ENCODE results near the gene MMP15. TPM values are rescaled to one million over a fixed set of nuclear protein-coding genes. Genes with fewer than 3 reads are reported as not detected.
"Not testable (repeated sequence)": the region's sequence is repeated elsewhere in the genome, so short reads cannot be mapped to it uniquely, and the experiment has no call there.

The MMP15 gene
- total RNA-seq, 1 donor from 2014 or later = 62.2 TPM

DNA sequence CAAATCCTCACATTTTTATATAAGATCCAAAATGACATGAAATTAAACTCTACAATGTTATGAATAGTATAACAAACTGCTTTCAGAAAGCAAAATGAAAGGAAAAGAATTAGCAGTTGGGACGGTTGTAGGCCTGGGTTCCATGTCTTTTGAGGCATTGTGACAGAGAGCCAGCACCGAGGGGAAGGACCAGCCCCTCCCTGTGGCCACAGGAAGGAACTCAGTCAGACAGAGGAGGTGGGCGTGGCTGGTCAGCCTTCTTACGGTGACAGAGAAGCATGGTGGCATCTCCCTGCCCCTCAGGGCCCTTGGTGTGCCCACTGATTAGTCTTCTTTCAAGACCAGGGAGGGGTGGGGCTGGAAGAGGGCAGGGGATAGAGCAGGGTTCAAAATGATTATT is 30.8 kb upstream of the MMP15 start:
- ATAC-seq = peak; percentile 38
- peak; percentile 70 for DNase-seq
- intact Hi-C loops (cut with micrococcal nuclease) = no loop called here

DNA sequence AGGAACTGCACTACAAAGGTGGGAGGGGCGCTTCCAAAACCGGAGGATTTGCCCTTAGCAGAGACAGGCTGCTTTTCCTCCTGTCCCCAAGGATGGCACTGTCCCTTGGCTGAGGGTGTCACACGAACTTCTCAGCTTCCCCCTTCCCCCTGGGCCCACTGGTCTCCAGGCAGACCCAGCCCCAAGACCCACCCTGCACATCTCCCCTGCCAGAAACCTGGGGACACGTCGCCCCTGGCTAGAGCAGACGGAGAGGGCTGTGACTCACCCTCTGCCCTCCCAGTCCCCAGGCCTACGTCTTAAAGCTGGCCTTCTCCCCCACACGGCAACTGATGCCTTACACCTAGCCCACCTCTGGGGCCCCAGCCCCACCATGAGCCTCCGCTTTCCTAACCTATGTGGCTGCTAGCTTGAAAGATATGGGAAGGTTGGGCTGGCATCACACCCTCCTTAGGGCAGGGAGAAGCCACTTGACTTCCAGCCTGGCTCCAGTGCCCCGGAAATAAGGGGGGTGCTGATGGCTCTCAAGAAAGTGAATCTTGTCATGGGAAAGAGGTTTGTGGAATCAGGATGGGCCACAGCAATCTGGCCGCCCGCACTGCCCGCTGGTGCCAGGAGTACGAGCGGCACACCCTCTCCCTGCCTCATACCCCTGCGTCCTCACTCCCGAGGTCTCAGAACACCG is 29.7 kb upstream of the MMP15 start:
- intact Hi-C loops (cut with micrococcal nuclease) = no loop called here
- DNase-seq (no peak), ATAC-seq (no peak)

DNA sequence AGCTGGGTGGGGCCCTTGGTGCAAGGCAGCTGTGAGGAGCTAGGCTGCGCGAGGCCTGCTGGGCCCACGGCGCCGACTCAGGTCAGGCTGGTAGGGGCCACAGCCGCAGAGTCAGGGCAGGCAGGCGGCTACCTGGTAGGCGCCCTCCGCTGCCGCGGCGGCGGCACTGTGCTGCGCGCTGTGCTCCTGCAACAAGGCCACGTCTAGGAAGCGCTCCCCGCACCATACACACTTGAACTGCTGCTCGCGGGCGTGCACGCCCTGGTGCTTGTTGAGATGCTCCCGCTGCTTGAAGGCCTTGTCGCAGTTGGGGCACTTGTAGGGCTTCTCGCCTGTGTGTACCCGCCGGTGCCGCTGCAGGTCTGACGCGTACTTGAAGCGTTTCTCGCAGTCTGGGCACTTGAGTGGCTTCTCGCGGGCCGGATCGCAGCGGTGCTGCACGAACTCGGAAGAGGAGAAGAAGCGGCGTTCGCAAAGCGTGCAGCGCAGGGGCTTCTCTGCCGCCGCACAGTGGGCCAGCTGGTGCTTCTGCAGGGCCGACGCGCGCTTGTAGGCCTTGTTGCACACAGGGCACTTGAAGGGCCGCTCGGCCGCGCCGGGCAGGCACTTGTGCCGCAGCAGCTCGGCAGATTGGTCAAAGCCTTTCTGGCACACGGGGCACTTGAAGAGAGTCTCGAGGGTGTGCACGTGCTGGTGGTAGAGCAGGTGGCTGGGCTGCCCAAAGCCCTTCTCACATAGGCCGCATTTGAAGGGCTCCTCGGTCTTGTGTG is 29.0 kb upstream of the MMP15 start:
- intact Hi-C loops (cut with micrococcal nuclease) = no loop called here
- ATAC-seq = no peak
- DNase-seq = no peak

DNA sequence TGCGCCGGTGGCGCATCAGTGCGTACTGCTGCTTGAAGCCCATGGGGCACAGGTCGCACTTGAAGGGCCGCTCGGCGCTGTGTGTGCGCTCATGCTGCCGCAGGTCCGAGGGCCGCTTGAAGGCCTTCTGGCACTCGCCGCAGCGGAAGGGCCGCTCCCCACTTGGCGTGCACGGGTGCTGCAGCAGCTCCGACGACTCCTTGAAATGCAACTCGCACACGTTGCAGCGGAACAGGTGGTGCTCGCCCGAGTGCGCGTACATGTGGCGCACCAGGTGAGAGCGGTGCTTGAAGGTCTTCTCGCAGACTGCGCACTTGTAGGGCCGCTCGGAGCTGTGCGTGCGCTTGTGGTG is 28.4 kb upstream of the MMP15 start:
- intact Hi-C loops (cut with micrococcal nuclease) = no loop called here
- ATAC-seq (no peak), DNase-seq (no peak)

DNA sequence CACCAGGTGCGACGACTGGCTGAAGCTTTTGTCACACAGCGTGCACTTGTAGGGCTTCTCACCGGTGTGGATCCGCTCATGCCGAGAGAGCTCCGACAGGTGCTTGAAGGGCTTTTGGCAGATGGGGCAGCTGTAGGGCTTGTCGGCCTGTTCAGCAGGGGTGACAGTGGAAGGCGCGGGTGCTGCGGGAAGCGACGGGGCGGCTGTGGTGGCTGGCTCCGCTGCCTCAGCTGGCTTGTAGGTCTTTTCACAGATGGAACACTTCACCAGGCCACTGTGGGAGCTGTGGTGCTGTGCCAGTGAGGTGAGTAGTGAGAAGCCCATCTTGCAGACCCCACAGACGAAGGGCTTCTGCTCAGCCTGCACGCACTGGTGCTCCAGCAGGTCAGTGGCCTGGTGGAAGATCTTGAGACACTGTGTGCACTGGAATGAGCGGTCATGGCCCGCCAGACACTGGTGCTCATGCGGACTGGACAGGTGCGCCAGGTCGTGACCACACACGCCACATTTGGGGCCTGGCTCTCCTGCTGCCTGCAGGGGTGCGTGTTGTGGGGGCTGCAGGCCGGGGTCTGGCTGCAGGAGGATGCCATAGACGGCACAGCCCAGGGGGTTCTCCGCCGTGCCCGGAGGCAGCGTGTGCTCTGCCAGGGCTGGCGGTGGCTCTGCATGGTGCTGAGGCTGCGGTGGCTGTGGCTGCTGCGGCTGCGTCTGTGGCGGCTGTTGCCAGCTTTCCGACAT is 27.9 kb upstream of the MMP15 start:
- ATAC-seq (no peak), DNase-seq (no peak)
- intact Hi-C loops (cut with micrococcal nuclease) = no loop called here

DNA sequence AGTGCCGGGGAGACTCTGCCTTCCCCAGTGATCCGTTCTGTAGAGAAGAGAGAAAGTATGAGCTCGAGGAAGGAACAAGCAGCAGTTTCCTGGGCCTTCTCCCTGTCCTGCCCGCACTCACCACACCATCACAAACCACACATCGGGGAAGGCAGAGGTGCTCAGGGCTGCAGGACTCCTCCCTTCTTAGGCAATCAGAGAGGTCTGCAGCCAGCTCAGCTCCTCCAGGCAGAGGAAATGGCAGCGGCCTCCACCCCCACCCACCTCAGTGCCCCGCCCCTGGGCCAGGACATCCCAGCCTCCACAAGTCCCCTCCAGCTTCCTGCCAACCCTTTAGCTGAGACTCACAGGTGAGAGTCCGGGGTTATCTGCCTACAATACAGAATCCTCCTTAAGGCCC is 27.1 kb upstream of the MMP15 start:
- ATAC-seq (no peak), DNase-seq (no peak)
- intact Hi-C loops (cut with micrococcal nuclease) = no loop called here

DNA sequence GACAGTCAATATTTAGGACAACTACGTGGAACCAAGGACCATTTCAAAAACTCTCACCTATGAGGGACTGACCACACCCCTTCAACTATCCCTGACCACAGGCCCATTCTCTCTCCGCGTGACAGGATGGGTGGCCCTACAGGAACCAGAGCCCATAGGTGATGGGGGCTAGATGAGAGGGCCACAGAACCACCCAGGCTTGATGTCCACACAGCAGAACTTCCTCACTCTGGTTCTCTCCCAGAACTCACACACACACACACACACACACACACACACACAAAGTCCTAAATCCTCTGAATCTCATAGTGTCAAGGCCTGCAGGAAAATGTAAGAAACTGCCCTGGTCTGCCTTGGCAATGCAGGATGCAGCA is 26.6 kb upstream of the MMP15 start:
- no peak for ATAC-seq
- intact Hi-C loops (cut with micrococcal nuclease) = no loop called here

DNA sequence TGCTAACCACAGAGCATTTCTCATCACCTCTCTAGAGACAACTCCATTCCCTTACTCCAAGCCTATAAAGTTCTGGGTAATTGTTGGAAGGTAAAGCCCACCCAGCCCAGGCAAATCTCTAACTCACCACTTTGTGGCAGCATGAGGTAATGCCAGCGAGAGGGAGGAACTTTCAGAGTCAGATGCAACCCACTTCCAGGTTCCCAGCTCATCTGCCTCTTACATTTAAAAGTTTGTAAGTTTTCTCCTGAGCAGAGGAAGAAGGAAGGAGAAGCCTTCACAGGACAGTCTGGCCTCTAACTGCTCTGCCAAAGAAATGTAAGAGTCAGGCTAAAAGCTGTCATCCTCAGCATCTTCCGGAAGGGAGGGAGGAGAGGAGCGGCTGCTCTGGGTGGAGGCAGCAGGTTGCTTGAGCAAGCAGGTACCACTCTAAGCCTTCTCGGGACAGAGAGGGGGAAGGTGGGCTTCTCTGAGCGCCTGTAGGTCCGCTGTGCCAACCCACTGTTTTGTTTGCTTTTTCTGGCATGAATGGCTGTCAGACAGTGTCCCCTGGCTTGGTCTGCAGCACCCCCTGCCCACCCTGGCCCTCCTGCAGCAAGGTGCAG is 26.1 kb upstream of the MMP15 start:
- no peak for DNase-seq
- intact Hi-C loops (cut with micrococcal nuclease) = no loop called here
- ATAC-seq = no peak

More for the DNA sequence above, 26.6 kb upstream of the MMP15 start:
- no peak for DNase-seq

DNA sequence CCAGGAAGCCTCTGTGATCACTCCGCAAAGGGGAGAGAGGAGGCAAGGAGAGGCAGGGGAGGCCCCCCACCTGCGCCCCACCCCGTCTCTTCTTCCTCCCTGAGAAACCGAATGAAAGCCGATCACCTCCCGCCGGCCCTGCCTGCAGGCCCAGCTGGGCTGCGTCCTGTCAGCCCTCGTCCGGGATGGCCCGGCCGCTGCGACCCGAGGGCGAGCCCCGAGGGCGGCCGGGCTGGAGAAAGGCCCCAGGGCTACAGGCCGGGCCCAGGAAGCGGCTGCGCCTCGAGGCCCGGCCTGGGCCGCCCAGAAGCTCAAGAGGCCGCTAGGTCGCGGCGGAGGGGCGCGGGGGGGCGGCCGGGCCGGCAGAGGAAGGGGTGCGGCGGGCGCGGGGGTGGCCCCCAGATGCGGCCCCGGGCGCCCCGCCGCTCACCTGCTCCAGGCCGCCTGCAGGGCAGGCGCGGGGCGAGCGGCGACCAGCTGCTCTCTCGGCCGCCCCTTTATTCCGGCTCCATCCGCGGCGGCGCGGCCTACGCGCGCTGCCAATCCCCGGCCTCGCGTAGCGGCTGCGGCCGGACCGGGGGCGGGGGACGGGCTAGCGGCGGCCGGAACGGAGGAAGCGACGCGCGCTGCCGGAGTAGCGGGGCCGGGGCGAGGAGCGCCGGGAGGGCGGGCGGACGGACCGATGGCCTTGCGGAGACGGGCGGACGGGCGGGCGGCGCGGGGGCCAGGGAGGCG is 25.4 kb upstream of the MMP15 start, which contains the start of gene ZNF319:
Gene ZNF319 (minus strand): TSS at position 702 of the 735 bp plus-strand sequence. CDS start 2,407 bp downstream, outside the sequence.
- intact Hi-C loops (cut with micrococcal nuclease) = loop anchor here (10.0 kb wide), 1 partner anchor 265 kb away; the partner anchor contains the start of gene KATNB1
- DNase-seq = no peak
- peak; percentile 2 for ATAC-seq

- ATAC-seq (peak; percentile 94), DNase-seq (peak; percentile 94)
- intact Hi-C loops (cut with micrococcal nuclease) = loop anchor here (10.0 kb wide), 1 partner anchor 266 kb away; the partner anchor contains the start of gene KATNB1
Observed at GRCh38 chr16:58000706-58001676, 24.6 kb upstream of the MMP15 start, which contains the start of gene USB1. TSS of gene USB1 (plus strand) at chr16:58001407. CDS start at chr16:58001484, 77 bp downstream.

GRCh38 chr16:58001781-58002415 is 23.7 kb upstream of the MMP15 start:
- no peak for DNase-seq
- no peak for ATAC-seq
- intact Hi-C loops (cut with micrococcal nuclease) = loop anchor here (10.0 kb wide), 1 partner anchor 267 kb away; the partner anchor contains the start of gene KATNB1

- DNase-seq = no peak
- intact Hi-C loops (cut with micrococcal nuclease) = loop anchor here (10.0 kb wide), 1 partner anchor 268 kb away; the partner anchor contains the start of gene KATNB1
- no peak for ATAC-seq
Observed at GRCh38 chr16:58002416-58002800, 23.1 kb upstream of the MMP15 start.

DNA sequence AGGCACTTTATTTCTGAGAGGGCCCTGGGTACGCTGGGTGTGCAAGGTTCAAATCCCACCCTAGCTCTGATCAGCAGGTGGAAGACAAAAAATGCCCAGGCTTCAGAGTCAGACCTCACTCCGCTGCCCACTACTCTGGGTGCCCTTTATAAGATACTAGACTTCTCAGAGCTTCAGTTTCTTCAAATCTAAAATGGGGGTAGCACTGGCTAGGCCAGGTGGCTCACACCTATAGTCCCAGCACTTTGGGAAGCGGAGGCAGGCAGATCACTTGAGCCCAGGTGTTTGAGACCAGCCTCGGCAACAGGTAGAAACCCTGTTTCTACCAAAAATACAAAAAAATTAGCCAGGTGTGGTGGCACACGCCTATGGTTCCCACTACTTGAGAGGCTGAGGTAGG is 22.6 kb upstream of the MMP15 start:
- intact Hi-C loops (cut with micrococcal nuclease) = loop anchor here (10.0 kb wide), 1 partner anchor 268 kb away; the partner anchor contains the start of gene KATNB1
- DNase-seq = no peak
- ATAC-seq = no peak

DNA sequence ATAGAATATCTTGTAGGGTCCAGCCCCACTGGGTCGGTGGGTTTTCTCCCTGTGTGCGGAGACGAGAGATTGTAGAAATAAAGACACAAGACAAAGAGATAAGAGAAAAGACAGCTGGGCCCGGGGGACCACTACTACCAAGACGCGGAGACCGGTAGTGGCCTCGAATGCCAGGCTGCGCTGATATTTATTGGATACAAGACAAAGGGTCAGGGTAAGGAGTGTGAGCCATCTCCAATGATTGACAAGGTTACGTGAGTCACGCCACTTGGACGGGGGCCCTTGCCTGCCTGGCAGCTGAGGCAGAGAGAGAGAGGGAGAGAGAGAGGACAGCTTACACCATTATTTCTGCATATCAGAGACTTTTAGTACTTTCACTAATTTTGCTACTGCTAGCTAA is 20.8 kb upstream of the MMP15 start:
- DNase-seq = peak; percentile 72
- intact Hi-C loops (cut with micrococcal nuclease) = loop anchor here (5.0 to 10.0 kb wide), 2 partner anchors 107 to 270 kb away; partner anchors contain the start of gene KATNB1
- not testable (repeated sequence) for ATAC-seq

- DNase-seq = no peak
Observed at GRCh38 chr16:58009856-58010416, 15.6 kb upstream of the MMP15 start.

GRCh38 chr16:58010886-58011285 is 14.7 kb upstream of the MMP15 start:
- no peak for ATAC-seq

More at GRCh38 chr16:58009856-58010416, 15.6 kb upstream of the MMP15 start:
- intact Hi-C loops (cut with micrococcal nuclease) = loop anchor here (5.0 to 10.0 kb wide), 2 partner anchors 113 to 275 kb away; partner anchors contain the start of gene KATNB1
- peak; percentile 77 for ATAC-seq

More at GRCh38 chr16:58010886-58011285, 14.7 kb upstream of the MMP15 start:
- no peak for DNase-seq
- intact Hi-C loops (cut with micrococcal nuclease) = no loop called here

All from left ventricle myocardium superior (tissue), 1 donor.